GM18867 (cell line): Measurements from ENCODE around the gene EOLA1.
"Not testable (repeated sequence)": the region's sequence is repeated elsewhere in the genome, so short reads cannot be mapped to it uniquely, and the experiment has no call there.

Source experiments
- ATAC-seq: cut with Tn5 transposase; IDR thresholded peaks from one replicate; pipeline ENCODE4 v1.9.1; 2021; ENCODE audit warnings: mild to moderate bottlenecking, moderate library complexity; ENCODE audit not compliant: unreplicated experiment

Gene EOLA1

GRCh38 chrX:149595214-149595613 is 54.4 kb downstream of the EOLA1 start, which contains the start of gene HSFX2:
HSFX2 (minus strand) TSS chrX:149595314; CDS start chrX:149594700, 614 bp downstream.
- not testable (repeated sequence) for ATAC-seq

GRCh38 chrX:149595943-149596342 is 55.1 kb downstream of the EOLA1 start:
- not testable (repeated sequence) for ATAC-seq
